Measurements from ENCODE around the gene APOB.

APOB gene

DNA sequence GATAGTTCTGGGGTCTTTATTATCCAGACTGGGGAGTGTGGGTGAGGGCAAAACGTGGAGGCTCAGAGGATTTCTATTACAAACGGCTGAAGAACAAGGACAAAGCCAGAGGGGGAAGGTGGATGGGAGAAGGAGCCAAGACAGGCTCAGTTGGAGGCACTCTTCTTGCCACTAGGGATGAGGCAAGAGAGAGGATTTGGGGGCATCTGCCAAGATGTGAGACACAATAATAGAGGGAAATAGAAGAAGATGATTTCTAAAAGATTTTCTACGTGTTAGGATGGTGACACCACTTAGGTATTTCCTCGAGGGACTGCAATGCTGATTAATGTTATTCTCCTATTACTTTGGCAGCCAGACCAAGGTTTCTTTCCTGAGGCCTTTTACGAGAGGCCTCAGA lies 71.8 kb downstream of the APOB start:
- Histone ChIP-seq H3K4me3 (ENCODE audit: insufficient read depth, low read depth, low read length) (no peak overlapping the region), H3K9me3 (ENCODE audit: control insufficient read depth, low read length) (no peaks in the 10 kb centered on the region), H3K27ac (ENCODE audit: insufficient read depth, low read depth, low read length, poor library complexity, severe bottlenecking) (no peak overlapping the region), H3K4me1 (ENCODE audit: control insufficient read depth, insufficient read depth, low read length) (no peaks in the 10 kb centered on the region), H3K36me3 (ENCODE audit: control insufficient read depth, insufficient read depth, low read length) (no peaks in the 10 kb centered on the region), H3K27me3 (ENCODE audit: control insufficient read depth, insufficient read depth, low read length, poor library complexity, severe bottlenecking) (no peaks in the 10 kb centered on the region)
- WGBS, 2 experiments: 77 to 79% methylated on average over 5 of the region's 5 CpGs

- WGBS, 2 experiments: 88 to 89% methylated on average over 4 of the region's 4 CpGs
- Histone ChIP-seq H3K27me3 (ENCODE audit: control insufficient read depth, insufficient read depth, low read length, poor library complexity, severe bottlenecking) (no peaks in the 10 kb centered on the region), H3K27ac (ENCODE audit: insufficient read depth, low read depth, low read length, poor library complexity, severe bottlenecking) (no peak overlapping the region), H3K36me3 (ENCODE audit: control insufficient read depth, insufficient read depth, low read length) (no peaks in the 10 kb centered on the region), H3K4me1 (ENCODE audit: control insufficient read depth, insufficient read depth, low read length) (no peaks in the 10 kb centered on the region), H3K9me3 (ENCODE audit: control insufficient read depth, low read length) (no peaks in the 10 kb centered on the region), H3K4me3 (ENCODE audit: insufficient read depth, low read depth, low read length) (no peak overlapping the region)
Observed at GRCh38 chr2:20970068-20970467, 73.8 kb downstream of the APOB start.

DNA sequence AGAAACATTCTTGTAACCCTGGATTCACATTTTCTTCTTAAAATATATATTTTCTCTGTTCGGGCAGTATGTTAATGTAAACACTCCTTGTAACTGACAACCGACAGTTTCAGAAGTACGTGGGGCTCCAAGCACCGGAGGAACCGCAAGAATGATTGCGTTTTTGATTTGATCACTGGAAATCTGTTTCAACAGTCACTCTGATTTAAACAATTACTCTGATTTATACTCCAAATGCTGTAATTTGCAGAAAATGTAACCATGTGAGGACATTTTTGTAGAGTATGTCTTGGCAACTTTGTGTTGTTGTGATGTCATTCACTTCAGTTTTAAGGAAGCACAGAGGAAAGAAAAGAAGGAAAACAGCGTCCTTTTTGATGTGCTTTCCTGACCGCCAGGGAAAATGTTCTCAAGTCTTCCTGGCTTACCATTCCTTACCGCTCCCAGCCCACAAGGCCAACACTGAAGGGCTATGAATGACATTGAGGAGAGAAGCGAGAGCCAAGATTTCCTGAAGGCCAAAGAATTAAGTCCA lies 77.7 kb downstream of the APOB start:
- 83 to 87% methylated on average over 10 of the region's 10 CpGs for WGBS, 2 experiments
- Histone ChIP-seq H3K4me1 (ENCODE audit: control insufficient read depth, insufficient read depth, low read length) (no peaks in the 10 kb centered on the region), H3K27ac (ENCODE audit: insufficient read depth, low read depth, low read length, poor library complexity, severe bottlenecking) (no peak overlapping the region), H3K9me3 (ENCODE audit: control insufficient read depth, low read length) (no peaks in the 10 kb centered on the region), H3K36me3 (ENCODE audit: control insufficient read depth, insufficient read depth, low read length) (no peaks in the 10 kb centered on the region), H3K27me3 (ENCODE audit: control insufficient read depth, insufficient read depth, low read length, poor library complexity, severe bottlenecking) (no peaks in the 10 kb centered on the region), H3K4me3 (ENCODE audit: insufficient read depth, low read depth, low read length) (no peak overlapping the region)

DNA sequence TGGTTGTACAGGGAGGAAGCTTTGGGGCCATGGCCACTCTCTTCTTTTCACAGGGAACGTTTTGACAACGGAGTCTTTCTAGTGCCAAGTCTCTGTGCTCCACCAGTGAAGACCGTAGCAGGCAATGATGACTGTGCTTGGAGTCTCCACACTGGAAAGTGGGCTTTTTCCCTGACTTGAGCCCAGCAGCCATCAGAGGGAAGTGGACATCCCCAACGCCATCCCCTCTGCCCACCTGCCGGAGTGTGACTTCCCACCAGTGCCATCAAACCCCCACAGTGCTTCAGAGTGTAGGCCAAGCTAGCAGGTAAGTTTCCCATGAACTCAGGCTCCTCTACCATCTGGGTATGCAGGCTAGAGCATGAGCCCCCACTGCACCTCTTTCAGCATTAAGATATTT lies 78.7 kb downstream of the APOB start:
- no peaks in the 10 kb centered on the region for H3K27me3 ChIP-seq (ENCODE audit: control insufficient read depth, insufficient read depth, low read length, poor library complexity, severe bottlenecking)
- no peaks in the 10 kb centered on the region for H3K36me3 ChIP-seq (ENCODE audit: control insufficient read depth, insufficient read depth, low read length)
- no peak overlapping the region for H3K4me3 ChIP-seq (ENCODE audit: insufficient read depth, low read depth, low read length)
- 91% methylated on average over 5 of the region's 5 CpGs for WGBS, 2 experiments
- no peaks in the 10 kb centered on the region for H3K9me3 ChIP-seq (ENCODE audit: control insufficient read depth, low read length)
- H3K27ac ChIP-seq (ENCODE audit: insufficient read depth, low read depth, low read length, poor library complexity, severe bottlenecking): no peak overlapping the region
- no peaks in the 10 kb centered on the region for H3K4me1 ChIP-seq (ENCODE audit: control insufficient read depth, insufficient read depth, low read length)

DNA sequence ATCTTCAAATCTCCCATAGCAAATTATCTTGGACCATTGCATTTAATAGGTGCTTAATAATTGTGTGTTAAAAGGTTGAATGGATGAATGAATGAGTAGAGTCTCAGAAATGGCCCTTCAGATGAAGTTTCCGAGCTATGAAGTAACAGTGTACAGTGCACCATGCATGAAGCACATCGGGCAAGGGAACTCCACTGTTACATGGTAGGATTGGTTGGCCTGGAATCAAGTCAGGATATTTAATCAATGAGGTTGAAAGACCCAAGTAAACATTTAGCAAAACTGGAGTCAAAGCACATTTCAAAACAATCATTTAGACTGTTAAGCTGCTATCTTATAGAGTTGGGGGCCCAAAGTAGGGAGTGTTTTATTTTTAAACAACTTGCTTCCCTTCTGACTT lies 80.0 kb downstream of the APOB start:
- Histone ChIP-seq H3K4me1 (ENCODE audit: control insufficient read depth, insufficient read depth, low read length) (no peaks in the 10 kb centered on the region), H3K4me3 (ENCODE audit: insufficient read depth, low read depth, low read length) (no peak overlapping the region)
- WGBS, 2 experiments: 87 to 93% methylated on average over 2 of the region's 2 CpGs

DNA sequence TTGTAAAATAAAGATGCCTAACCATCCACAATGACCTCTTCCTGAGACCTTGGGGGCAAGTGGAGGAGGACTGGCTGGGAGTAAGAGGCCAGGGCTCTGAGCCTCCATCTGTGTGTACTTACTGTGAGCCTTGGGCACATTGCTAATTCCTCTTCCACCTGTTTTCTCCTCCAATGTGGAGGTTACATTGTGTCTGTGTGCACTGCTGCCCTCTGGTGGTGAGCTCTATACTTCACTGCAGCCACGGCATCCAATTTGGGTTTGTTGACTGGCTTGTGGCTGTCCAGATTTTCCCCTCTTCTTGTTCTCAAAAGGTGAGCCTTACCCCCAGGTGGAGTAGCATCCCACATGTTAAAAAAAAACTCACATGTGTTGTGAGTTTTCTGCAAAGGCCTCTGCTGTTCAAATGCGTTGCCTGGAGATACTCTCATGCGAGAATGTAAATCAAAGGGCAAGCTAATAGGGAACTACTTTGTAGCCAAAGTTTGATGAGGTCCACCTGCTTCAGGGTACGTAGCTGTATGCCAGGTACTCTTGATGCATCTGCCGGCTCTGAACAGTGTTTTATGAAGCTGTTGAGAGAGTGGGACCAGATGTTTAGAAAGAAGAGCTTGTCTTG lies 80.8 kb downstream of the APOB start:
- Histone ChIP-seq H3K27me3 (ENCODE audit: control insufficient read depth, insufficient read depth, low read length, poor library complexity, severe bottlenecking) (no peaks in the 10 kb centered on the region), H3K36me3 (ENCODE audit: control insufficient read depth, insufficient read depth, low read length) (no peaks in the 10 kb centered on the region), H3K9me3 (ENCODE audit: control insufficient read depth, low read length) (no peaks in the 10 kb centered on the region), H3K27ac (ENCODE audit: insufficient read depth, low read depth, low read length, poor library complexity, severe bottlenecking) (no peak overlapping the region), H3K4me3 (ENCODE audit: insufficient read depth, low read depth, low read length) (no peak overlapping the region), H3K4me1 (ENCODE audit: control insufficient read depth, insufficient read depth, low read length) (no peaks in the 10 kb centered on the region)
- WGBS, 2 experiments: 56 to 64% methylated on average over 5 of the region's 5 CpGs

More for the DNA sequence above, 80.0 kb downstream of the APOB start:
- Histone ChIP-seq H3K27ac (ENCODE audit: insufficient read depth, low read depth, low read length, poor library complexity, severe bottlenecking) (no peak overlapping the region), H3K27me3 (ENCODE audit: control insufficient read depth, insufficient read depth, low read length, poor library complexity, severe bottlenecking) (no peaks in the 10 kb centered on the region), H3K36me3 (ENCODE audit: control insufficient read depth, insufficient read depth, low read length) (no peaks in the 10 kb centered on the region), H3K9me3 (ENCODE audit: control insufficient read depth, low read length) (no peaks in the 10 kb centered on the region)

- WGBS, 2 experiments: 81 to 83% methylated on average over 7 of the region's 7 CpGs
- Histone ChIP-seq H3K27ac (ENCODE audit: insufficient read depth, low read depth, low read length, poor library complexity, severe bottlenecking) (no peak overlapping the region), H3K36me3 (ENCODE audit: control insufficient read depth, insufficient read depth, low read length) (no peaks in the 10 kb centered on the region), H3K9me3 (ENCODE audit: control insufficient read depth, low read length) (no peaks in the 10 kb centered on the region), H3K4me3 (ENCODE audit: insufficient read depth, low read depth, low read length) (no peak overlapping the region), H3K27me3 (ENCODE audit: control insufficient read depth, insufficient read depth, low read length, poor library complexity, severe bottlenecking) (no peaks in the 10 kb centered on the region), H3K4me1 (ENCODE audit: control insufficient read depth, insufficient read depth, low read length) (no peaks in the 10 kb centered on the region)
Observed at GRCh38 chr2:20961858-20962257, 82.0 kb downstream of the APOB start.

GRCh38 chr2:20960003-20960402 lies 83.9 kb downstream of the APOB start:
- Histone ChIP-seq H3K27ac (ENCODE audit: insufficient read depth, low read depth, low read length, poor library complexity, severe bottlenecking) (no peak overlapping the region), H3K36me3 (ENCODE audit: control insufficient read depth, insufficient read depth, low read length) (no peaks in the 10 kb centered on the region), H3K4me1 (ENCODE audit: control insufficient read depth, insufficient read depth, low read length) (no peaks in the 10 kb centered on the region), H3K9me3 (ENCODE audit: control insufficient read depth, low read length) (no peaks in the 10 kb centered on the region), H3K27me3 (ENCODE audit: control insufficient read depth, insufficient read depth, low read length, poor library complexity, severe bottlenecking) (no peaks in the 10 kb centered on the region), H3K4me3 (ENCODE audit: insufficient read depth, low read depth, low read length) (no peak overlapping the region)
- WGBS, 2 experiments: 78 to 81% methylated on average over 4 of the region's 4 CpGs

DNA sequence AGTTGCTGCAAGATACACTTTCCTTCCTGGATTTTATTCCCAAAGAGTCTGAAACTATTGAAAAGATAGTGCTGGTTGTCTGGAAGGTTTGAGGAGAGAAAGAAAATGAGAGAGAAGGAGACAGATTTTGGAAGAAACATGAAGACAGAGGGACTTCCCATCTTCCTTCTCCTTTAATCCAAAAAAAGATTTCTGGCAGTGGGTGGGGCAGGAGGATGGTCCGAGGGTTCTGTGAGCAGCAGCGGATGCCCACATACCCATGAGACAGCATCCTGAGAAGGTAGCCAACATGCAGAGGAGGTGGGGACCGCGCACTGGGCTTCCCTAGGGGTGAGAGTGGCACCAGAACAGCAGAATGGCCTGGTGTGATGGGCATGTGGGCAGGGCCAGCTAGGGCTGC lies 84.6 kb downstream of the APOB start:
- no peak overlapping the region for H3K4me3 ChIP-seq (ENCODE audit: insufficient read depth, low read depth, low read length)
- no peaks in the 10 kb centered on the region for H3K36me3 ChIP-seq (ENCODE audit: control insufficient read depth, insufficient read depth, low read length)
- 90 to 94% methylated on average over 4 of the region's 4 CpGs for WGBS, 2 experiments
- H3K27me3 ChIP-seq (ENCODE audit: control insufficient read depth, insufficient read depth, low read length, poor library complexity, severe bottlenecking): no peaks in the 10 kb centered on the region
- H3K27ac ChIP-seq (ENCODE audit: insufficient read depth, low read depth, low read length, poor library complexity, severe bottlenecking): no peak overlapping the region
- H3K4me1 ChIP-seq (ENCODE audit: control insufficient read depth, insufficient read depth, low read length): no peaks in the 10 kb centered on the region
- no peaks in the 10 kb centered on the region for H3K9me3 ChIP-seq (ENCODE audit: control insufficient read depth, low read length)

GRCh38 chr2:20957788-20958525 lies 85.9 kb downstream of the APOB start:
- 91 to 93% methylated on average over 21 of the region's 21 CpGs for WGBS, 2 experiments

More at GRCh38 chr2:20957788-20958525, 85.9 kb downstream of the APOB start:
- H3K36me3 ChIP-seq (ENCODE audit: control insufficient read depth, insufficient read depth, low read length): no peaks in the 10 kb centered on the region
- H3K27ac ChIP-seq (ENCODE audit: insufficient read depth, low read depth, low read length, poor library complexity, severe bottlenecking): no peak overlapping the region
- H3K4me1 ChIP-seq (ENCODE audit: control insufficient read depth, insufficient read depth, low read length): no peaks in the 10 kb centered on the region
- H3K27me3 ChIP-seq (ENCODE audit: control insufficient read depth, insufficient read depth, low read length, poor library complexity, severe bottlenecking): no peaks in the 10 kb centered on the region
- no peak overlapping the region for H3K4me3 ChIP-seq (ENCODE audit: insufficient read depth, low read depth, low read length)
- no peaks in the 10 kb centered on the region for H3K9me3 ChIP-seq (ENCODE audit: control insufficient read depth, low read length)

Data from ectodermal cell (in vitro differentiated cells).